Brain pericyte (primary cell): Measurements from ENCODE around the gene PNPLA3.
"Not testable (repeated sequence)": the region's sequence is repeated elsewhere in the genome, so short reads cannot be mapped to it uniquely, and the experiment has no call there.

Experiments used
- DNase-seq: peaks from one replicate; pipeline ENCODE4 v3.0.0-alpha.2; 2012; ENCODE audit warnings: low read depth, low spot score

The PNPLA3 gene

GRCh38 chr22:43889201-43889859 is 34.3 kb upstream of the PNPLA3 start:
- DNase-seq, result no peak

- no peak for DNase-seq
Measured at GRCh38 chr22:43889860-43890253, 33.7 kb upstream of the PNPLA3 start.

GRCh38 chr22:43890901-43891331 is 32.7 kb upstream of the PNPLA3 start:
- DNase-seq, result no peak

GRCh38 chr22:43891360-43892182 is 32.0 kb upstream of the PNPLA3 start, which contains the start of gene PNPLA5:
Gene PNPLA5, minus strand, starts transcription at chr22:43892013. Its CDS starts 133 bp downstream, at chr22:43891880.
- no peak for DNase-seq

GRCh38 chr22:43892183-43892894 is 31.3 kb upstream of the PNPLA3 start:
- DNase-seq, result no peak

GRCh38 chr22:43893266-43893665 is 30.3 kb upstream of the PNPLA3 start:
- no peak for DNase-seq

- DNase-seq, result no peak
Measured at GRCh38 chr22:43894122-43894521, 29.5 kb upstream of the PNPLA3 start.

GRCh38 chr22:43895986-43896645 is 27.5 kb upstream of the PNPLA3 start:
- no peak for DNase-seq

GRCh38 chr22:43897751-43898261 is 25.8 kb upstream of the PNPLA3 start:
- DNase-seq, result no peak

GRCh38 chr22:43900206-43900605 is 23.4 kb upstream of the PNPLA3 start:
- no peak for DNase-seq

GRCh38 chr22:43901976-43902643 is 21.5 kb upstream of the PNPLA3 start:
- DNase-seq, result peak; percentile 72

GRCh38 chr22:43903033-43903432 is 20.6 kb upstream of the PNPLA3 start:
- DNase-seq, result not testable (repeated sequence)

GRCh38 chr22:43904412-43904811 is 19.2 kb upstream of the PNPLA3 start:
- not testable (repeated sequence) for DNase-seq

- no peak for DNase-seq
Measured at GRCh38 chr22:43905681-43906080, 17.9 kb upstream of the PNPLA3 start.

GRCh38 chr22:43909708-43910107 is 13.9 kb upstream of the PNPLA3 start:
- DNase-seq, result no peak

GRCh38 chr22:43910178-43910695 is 13.4 kb upstream of the PNPLA3 start:
- DNase-seq, result no peak

GRCh38 chr22:43911351-43911750 is 12.3 kb upstream of the PNPLA3 start:
- DNase-seq, result no peak

- no peak for DNase-seq
Measured at GRCh38 chr22:43917521-43917920, 6.1 kb upstream of the PNPLA3 start.

- DNase-seq, result no peak
Measured at GRCh38 chr22:43919106-43919973, 4.3 kb upstream of the PNPLA3 start.

GRCh38 chr22:43921370-43921769 is 2.2 kb upstream of the PNPLA3 start:
- DNase-seq, result no peak
